Posterior vena cava (tissue), 2 donors: Measurements from ENCODE around the gene EPHB3. TPM values are rescaled to one million over a fixed set of nuclear protein-coding genes. Genes with fewer than 3 reads are reported as not detected.

Source experiments
- DNase-seq: peaks from one replicate; pipeline ENCODE4 v3.0.0-alpha.2; 2020; ENCODE audit warnings: low spot score
- intact Hi-C, 2 donors: fragments of 100-400 bp; cut with DNase I; formaldehyde crosslinking; loops; one replicate each; pipeline versions ENCODE4 v1.14.1 to v1.14.2; 2022 to 2023
- long read RNA-seq, 2 donors: library from polyadenylated mRNA; unstranded; transcript quantifications; one replicate each; pipeline ENCODE4 v2.0.0, GENCODE V29; 2020 to 2021
- total RNA-seq, 2 donors: library from RNA; stranded (reverse); fragmentation: NEBNext Ultra II Directional; extraction: Animal tissue kit (Norgen Biotek cat#: 25700); gene quantifications; one replicate each; pipeline ENCODE4 v1.2.1, GENCODE V29; 2021
- donor health status: DM: yes; HTN: yes; CAD: no.
- donor health status: DM: yes; HTN: yes; CAD: no.

Gene EPHB3
- 10 to 100 TPM in 1 of 2 donors, 1 to 10 TPM in 1; 6.9 to 10.8 TPM for total RNA-seq
- long read RNA-seq, donor 1, full-length matches to known transcripts: 4 of 13 reads
- long read RNA-seq, donor 1, partial matches to known transcripts: 6 of 13 reads
- long read RNA-seq, donor 1, other reads (novel, unspliced or antisense): 3 of 13 reads
- long read RNA-seq, donor 2, partial matches to known transcripts: 12 of 13 reads
- long read RNA-seq, donor 2, other reads (novel, unspliced or antisense): 1 of 13 reads

DNA sequence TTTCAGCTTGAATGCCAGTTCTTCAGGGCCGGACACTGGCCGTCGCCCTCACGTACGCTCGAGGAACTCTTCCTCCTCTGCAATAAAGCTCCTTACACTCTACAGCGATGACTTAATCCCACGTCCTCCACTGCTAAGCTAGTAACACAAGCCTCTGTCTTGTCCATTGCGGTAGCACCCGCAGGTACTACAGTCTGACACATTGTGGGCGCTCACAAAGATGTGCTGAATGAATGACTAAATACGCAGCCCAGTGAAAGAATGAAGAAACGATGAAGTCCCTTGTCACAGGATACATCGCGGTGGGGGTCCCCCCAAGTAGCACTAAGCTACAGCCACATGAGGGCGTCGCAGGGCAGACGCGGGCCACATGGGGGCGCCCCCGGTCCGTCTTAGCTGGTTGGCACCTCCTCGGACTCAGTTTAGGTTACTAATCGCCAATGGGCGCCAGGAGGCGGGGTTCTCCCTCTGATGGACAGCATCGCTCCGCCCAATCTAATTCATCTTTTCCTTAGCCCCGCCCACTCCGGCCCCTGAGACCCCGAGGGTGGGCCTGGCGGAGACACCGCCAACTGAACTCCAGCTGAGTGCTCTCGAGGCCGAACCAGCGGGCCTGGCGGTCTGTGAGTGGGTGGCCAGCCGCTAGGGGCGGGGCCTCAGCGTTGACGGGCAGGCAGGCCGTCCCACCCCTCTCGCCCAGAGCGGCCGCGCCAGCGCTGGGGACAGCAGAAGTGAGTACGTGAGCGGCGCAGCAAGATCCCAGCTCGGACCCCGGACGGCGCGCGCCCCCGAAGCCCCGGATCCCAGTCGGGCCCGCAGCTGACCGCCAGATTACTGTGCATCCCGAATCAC lies at the start of gene EPHB3:
TSS of gene EPHB3 (plus strand) at position 725 of the 852 bp plus-strand sequence. CDS start 451 bp downstream, outside the sequence.
- DNase-seq: peak; percentile 100

DNA sequence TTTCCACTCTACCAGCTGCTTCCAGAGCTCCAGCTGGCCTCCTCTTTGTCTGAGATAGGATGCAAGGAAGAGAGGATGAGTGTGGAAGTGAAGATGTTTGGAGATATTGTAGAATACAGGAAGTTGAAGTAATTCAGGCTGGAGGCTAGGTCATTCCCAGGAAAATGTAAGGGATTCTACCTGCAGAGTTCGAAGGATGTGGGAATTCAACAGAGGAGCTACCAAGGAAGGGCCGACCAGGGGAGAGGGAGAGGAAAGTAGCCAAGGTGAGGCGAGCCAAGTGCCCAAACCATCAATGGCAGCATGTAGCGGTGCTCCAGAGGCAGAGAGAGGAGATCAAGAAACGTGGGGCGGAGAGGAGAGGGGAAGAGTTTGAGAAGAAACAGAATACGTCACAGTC lies 49.0 kb upstream of the EPHB3 start:
- DNase-seq: no peak
- intact Hi-C loops: loop anchor here (5.0 kb wide), 2 partner anchors 95 to 140 kb away; no protein-coding TSS in a partner anchor

More for the DNA sequence above, at the start of gene EPHB3:
- intact Hi-C loops: loop anchor here in 1 of 2 donors (1.0 kb wide), 1 partner anchor 216 kb away; no protein-coding TSS in a partner anchor

GRCh38 chr3:184513276-184514170 lies 48.1 kb upstream of the EPHB3 start:
- intact Hi-C loops: loop anchor here (5.0 kb wide), 2 partner anchors 96 to 141 kb away; no protein-coding TSS in a partner anchor
- DNase-seq: peak; percentile 95

- DNase-seq: no peak
- intact Hi-C loops: loop anchor here (5.0 kb wide), 2 partner anchors 97 to 142 kb away; no protein-coding TSS in a partner anchor
Measured at GRCh38 chr3:184514171-184514490, 47.5 kb upstream of the EPHB3 start.

- intact Hi-C loops: loop anchor here in 1 of 2 donors (2.0 kb wide), 1 partner anchor 67 kb away; no protein-coding TSS in a partner anchor
- no peak for DNase-seq
Measured at GRCh38 chr3:184523825-184524615, 37.6 kb upstream of the EPHB3 start.

DNA sequence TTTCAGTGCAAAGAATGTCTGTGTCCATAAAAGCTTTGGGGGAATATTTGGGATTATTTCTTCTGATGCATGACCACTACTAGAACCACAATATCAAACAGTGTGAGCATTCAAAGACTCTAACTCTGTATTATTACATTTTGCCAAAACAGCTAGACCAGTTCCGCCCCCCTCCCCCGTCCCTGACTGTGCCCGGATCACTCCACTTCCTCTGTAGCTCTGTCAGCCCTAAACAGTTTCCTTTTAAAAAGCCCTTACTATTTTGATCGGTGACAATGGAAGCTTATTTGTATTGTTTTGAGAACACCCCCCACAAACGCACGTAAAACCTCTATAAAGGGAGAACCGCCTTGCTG lies 36.6 kb upstream of the EPHB3 start:
- intact Hi-C loops: no loop called here
- no peak for DNase-seq

DNA sequence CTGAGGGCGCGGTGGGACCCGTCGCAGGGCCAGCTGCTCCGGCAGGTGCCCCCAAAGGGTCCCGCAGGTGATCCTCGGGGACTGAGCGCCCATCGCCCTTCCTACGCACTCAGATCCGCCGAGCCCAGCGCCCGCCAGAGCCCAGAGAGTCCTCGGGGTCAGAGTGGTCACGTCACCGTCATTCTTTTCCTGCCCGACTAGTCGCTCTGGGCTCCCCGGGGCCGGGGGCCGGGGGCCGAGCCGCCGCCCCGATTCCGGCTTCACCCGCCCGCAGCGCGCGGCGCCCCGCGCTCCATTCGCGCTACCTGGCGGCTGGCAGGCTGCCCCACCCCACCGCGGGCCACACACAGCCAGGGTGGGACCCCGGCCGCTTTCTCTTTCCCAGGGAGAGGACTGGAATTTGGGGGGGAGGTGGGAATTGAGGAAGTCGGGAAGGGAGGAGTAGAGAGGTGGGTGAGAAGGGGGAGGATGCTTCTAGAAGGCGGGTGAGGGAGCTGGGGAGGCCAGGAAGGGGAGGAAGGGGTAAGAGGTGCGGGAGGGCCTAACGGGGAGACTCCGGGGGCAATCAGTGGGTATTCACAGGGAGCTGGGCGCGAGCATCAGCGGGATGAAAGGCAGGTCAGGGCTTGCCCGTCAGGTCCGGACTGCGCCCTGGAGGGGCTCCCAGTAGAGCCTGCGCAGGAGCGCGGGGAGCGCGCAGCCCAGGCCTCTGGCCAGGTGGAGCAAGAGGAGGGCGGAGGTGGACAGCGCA lies 36.1 kb upstream of the EPHB3 start:
- DNase-seq: no peak

GRCh38 chr3:184526088-184526433 lies 35.5 kb upstream of the EPHB3 start:
- intact Hi-C loops: no loop called here
- no peak for DNase-seq

More for the DNA sequence above, 36.1 kb upstream of the EPHB3 start:
- intact Hi-C loops: no loop called here

DNA sequence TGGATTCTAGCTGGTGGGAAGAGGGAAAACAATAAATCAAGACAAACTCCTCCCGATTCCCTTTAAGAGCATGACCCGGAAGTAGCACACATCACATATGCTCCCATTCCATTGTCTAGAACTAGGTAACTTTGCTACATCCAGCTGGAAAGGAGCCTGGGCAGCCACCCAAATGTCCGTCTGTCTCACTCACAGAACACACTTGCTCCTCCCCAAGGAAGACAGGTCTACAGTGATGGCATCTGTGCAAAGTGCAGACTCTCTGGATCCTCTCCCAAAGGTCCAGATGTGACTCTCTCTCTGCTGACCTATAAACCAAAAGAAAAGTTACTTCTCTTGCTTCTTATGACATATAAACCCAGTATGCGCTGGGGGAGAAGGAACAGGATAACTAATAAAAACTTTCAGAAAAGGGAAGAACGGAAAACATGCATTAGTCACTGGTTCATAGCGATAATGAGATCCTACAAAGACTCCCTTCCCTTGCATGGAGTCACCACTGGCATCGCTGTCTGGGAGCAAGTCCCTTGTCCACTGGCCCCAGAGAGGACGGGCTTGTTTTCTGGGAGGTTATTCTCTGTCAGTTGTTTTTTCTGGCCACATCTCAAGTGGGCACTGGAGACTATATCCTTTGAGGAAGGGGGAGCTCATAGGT lies 29.8 kb upstream of the EPHB3 start:
- intact Hi-C loops: loop anchor here in 1 of 2 donors (10.0 kb wide), 1 partner anchor 157 kb away; the partner anchor contains the start of gene THPO
- no peak for DNase-seq

GRCh38 chr3:184532940-184533732 lies 28.4 kb upstream of the EPHB3 start:
- no peak for DNase-seq
- intact Hi-C loops: loop anchor here in 1 of 2 donors (10.0 kb wide), 1 partner anchor 158 kb away; the partner anchor contains the start of gene THPO

DNA sequence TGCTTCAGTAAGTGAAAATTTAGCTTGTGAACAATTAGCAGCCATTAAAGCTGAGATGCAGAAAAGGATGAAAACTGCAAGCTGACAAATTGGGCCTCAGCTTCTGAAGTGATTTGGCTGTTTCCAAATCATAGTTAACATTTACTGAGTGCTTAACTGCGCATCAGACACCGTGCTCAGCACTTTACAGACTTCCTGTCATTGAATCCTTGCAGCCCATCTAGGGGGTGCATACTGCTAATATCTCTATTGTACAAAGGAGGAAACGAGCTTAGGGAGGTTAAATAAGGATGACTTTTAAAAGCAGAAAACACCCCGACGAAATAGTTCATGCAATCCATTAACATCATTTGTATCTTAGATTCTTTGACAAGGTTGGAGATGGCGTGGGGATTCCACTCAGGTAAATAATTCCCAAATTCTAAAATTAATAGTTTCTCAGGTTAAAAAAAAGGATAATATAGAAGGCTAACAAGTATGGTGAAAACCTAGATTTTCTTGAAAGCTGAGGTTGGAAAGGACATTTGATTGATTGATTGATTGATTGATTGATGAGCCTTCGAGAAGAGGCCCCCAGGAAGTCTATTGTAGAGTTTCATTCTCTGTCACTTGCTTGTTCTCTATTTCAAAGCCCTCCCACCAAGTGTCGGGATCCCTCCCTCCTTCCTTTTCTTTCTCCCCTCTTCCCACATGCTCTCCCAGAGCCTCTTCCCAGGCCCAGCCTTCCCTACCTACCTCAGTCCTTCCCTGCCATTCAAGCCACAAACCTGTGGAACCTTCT lies 23.5 kb upstream of the EPHB3 start:
- intact Hi-C loops: loop anchor here in 1 of 2 donors (10.0 kb wide), 1 partner anchor 163 kb away; the partner anchor contains the start of gene THPO
- DNase-seq: no peak

- intact Hi-C loops: loop anchor here in 1 of 2 donors (10.0 kb wide), 1 partner anchor 164 kb away; the partner anchor contains the start of gene THPO
- DNase-seq: no peak
Measured at GRCh38 chr3:184538666-184539431, 22.7 kb upstream of the EPHB3 start.

GRCh38 chr3:184539801-184540435 lies 21.7 kb upstream of the EPHB3 start:
- intact Hi-C loops: loop anchor here (5.0 to 10.0 kb wide), 3 partner anchors 165 to 1867 kb away; partner anchors contain the start of gene THPO (in 1 of the 2)
- DNase-seq: peak; percentile 43
